GM18868 (cell line): ENCODE measurements around the gene RAP1A.

ENCODE experiments used
- ATAC-seq: cut with Tn5 transposase; IDR thresholded peaks from one replicate; pipeline ENCODE4 v1.9.1; 2021; ENCODE audit warnings: mild to moderate bottlenecking, moderate library complexity; ENCODE audit not compliant: unreplicated experiment

Gene RAP1A

DNA sequence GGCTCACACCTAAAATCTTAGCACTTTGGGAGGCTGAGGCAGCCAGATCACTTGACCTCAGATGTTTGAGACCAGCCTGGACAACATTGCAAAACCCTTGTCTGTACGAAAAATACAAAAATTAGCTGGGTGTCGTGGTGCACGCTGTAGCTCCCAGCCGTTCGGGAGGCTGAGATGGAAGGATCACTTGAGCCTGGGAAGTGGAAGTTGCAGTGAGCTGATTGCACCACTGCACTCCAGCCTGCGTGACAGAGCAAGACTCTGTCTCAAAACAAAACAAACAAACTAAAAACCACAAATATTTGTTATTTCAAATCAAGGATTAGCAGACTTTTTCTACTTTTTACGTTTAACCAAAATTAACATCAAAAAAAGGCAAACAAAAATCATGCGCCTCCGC is 88.3 kb downstream of the RAP1A start:
- no peak for ATAC-seq

DNA sequence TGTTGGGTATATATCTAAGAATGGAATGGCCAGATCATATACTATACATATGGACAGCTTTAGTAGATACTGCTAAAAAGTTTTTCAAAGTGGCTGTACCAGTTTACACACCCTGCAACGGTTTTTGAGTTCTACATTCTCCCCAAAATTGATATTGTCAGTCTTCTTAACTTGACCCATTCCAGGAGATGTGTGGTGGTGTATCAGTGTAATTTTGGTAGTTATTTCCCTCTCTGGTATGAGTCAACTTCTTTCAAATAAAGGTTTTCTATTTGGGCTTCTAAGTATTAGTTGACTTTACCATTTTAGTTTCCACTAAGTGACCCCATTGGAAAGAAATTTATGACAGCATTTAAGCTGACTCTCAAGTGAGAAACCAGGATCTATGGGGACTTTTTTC is 90.4 kb downstream of the RAP1A start:
- no peak for ATAC-seq

DNA sequence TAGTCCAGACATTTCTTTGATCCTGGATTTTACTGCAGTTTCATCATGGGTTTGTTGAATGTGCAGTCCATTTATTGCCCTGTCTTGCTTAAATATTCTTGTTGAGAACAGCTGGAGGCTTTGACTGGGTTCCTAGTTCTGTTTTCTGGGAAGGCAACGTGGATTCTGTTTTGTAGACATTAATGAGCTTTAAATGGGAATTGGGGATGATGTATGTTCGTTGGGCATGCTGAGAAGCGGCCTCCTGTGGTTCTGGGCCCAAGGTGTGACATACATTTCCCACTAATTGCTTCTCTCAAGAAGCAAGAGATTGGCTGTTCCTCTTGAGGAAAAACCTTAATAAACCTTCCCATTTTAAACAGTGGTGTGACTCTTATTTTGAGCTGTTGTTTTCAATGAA is 96.7 kb downstream of the RAP1A start:
- no peak for ATAC-seq

DNA sequence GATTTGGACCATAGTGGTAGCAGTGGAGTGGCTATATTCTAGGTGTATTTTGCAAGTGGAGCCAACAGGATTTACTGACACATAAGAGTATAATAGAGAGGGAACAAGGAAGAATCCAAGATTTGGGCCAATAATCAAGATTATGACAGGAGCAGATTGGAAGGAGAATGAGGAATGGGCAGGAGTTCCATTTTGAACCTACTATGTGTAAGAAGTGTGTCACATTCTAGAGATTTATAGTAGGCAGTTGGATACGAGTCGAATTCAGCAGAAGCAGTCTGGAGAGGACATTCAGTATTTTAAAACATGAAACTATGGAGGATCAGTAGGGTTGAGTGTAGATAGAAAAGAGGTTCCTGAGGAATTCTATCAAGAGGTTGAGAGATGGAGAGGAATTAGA is 97.9 kb downstream of the RAP1A start:
- no peak for ATAC-seq

DNA sequence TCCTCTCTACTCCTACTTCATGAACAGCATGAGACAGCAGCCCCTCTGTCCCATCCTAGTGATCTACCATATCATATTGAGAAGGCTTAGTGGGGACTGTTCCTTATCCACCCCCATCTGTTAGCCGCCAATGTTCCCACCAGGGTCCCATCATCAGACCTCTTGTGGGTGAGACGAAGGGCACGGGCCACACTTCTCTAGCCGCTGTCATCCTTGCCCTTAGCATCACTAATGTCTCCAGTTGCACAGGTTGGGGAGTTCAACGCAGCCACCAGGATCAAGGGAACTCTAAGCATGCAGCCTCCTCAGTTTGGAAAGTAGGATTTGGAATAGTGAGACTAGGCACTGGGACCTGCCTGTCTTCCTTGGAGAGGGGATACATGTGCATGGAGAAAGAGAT is 99.5 kb downstream of the RAP1A start:
- no peak for ATAC-seq

DNA sequence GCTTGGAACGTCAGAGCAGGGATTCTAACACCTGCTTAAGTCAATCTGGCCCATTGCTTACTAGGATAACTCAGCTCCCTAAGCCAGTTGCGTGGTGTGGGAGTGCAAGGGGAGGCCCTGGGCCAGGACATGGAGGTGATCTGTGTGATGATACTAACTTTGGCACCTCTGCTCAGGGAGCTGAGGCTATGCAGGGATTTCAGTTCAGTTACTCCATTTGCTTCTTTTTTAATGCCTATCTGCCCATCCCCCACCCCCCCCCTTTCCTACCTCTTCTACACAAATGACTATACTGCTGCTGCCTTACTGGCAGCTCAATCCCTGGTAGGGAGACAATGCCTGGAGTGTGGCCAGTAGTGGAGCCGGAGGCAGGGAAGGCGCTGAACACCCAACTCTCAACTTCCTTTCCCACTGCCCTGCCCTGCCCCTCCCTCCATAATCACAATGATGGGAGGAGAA is 100.1 kb downstream of the RAP1A start:
- no peak for ATAC-seq

DNA sequence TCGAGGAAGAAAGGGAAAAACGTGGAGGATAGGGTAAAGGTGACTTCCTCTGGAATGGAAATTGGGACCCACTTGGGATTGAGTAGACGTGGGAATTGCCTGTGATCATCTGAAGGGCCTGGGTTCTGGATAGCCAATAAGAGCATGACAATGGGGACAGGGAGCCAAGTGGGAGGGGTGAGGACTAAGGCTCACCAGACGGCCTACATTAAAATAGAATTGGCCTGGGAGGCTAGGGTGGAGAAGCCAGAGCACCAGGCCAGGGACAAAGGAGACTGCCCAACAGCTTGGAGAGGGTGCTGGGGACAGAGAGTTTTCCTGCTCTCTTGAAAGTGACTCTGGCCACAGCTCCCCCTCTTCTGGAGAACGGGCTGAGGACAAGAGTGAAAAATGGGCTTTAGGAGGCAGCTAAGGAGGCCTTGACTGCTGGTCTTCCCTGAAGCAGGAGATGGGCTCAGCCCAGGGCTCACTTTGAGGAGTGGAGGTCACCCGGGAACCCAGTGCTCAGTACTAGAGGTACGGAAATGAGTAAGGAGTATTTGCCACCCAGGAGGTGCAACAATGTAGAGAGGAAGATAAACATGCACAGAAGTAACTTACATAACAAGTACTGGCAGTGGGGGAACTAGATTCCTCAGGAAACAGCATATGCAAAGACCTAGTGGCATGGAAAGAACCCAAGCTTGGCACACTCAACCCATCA is 100.8 kb downstream of the RAP1A start:
- no peak for ATAC-seq

DNA sequence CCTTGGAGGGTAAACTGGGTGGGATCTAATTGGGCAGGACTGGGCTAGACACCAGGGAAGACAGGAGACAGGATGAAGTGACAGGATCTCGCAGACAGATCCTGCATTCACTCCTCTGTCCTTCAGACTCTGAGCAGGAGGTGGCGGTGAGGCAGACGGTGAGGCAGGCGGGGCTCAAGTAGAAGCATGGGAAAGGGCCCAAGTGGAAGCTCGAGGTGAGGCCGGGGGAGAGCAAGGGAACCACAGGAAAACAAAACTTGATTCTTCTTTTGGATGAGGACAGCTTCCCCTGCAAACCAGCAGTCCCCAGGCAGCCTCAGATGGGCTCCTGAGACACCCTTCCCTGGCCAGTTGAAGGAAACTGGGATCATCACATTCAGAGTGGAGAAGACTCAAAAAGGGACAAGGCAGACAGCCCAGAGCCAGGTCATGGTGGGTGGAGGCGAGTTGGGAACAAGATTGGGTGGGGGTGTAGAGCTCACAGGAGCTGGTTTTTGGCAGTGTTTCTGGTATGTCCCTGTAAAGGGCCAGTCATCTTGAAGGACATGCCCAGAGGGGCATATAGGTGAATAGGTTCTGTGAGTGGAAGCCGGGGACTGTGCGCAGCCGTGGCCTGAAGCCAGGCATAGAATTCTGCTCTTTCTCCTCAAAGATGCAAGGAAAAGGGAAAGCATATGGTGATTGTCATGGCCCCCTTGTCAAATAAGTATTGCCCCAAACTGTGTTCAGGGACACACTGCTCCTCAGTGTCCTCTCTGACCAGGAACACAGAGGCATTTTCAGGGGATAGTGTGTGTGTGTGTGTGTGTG is 101.6 kb downstream of the RAP1A start:
- ATAC-seq = no peak

DNA sequence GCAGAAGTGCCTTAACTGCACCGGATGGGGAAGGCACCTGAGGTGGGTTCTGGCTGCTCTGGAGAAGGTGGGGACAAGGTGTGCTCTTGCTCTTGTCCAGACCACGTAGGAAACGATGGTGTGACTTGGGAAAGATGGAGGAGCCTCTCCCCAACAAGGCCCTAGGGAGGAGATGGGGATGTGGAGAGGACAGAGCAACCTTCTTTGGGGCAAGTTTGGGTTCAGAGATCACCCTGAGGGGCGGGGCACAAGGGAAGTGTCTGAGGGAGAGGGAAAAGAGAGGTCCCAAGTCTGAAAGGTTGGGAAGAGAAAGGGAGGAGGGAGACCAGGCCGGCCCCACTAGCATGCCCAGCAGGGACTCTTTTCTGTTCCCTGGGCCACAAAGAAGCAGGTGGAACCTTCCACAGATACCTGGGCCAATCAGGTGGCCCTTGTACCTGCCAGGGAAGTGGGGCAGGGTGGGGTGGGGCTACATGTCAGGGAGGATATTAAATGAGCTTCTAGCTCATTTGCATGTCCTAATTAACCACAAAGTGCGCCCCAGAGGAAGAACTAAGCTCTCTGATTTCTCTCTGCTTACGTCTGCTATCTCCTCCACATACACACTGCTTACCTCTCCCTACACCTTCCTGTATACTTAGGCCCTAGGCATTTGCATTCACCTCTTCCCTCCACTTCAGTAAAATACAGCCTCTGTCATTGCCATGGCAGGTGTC is 103.7 kb downstream of the RAP1A start:
- ATAC-seq = no peak

DNA sequence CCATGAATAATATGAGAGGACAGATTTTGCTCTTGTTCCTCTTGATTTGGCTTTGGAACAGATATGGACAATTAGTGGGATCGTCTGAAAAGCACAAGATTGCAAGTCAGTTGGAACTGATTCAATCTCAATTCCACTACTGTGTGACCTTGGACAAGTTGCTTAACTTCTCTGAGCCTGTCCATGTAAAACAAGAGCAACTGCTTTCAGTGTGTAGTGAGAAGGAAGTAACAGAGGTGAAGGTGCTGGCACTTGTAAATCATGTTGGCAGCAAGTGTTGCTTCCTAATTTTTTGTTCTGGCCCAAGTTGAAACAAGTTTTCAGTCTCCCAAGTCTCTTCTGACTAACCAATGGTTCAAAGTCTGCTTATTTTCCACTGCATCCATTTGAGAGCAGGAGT is 104.3 kb downstream of the RAP1A start:
- no peak for ATAC-seq

DNA sequence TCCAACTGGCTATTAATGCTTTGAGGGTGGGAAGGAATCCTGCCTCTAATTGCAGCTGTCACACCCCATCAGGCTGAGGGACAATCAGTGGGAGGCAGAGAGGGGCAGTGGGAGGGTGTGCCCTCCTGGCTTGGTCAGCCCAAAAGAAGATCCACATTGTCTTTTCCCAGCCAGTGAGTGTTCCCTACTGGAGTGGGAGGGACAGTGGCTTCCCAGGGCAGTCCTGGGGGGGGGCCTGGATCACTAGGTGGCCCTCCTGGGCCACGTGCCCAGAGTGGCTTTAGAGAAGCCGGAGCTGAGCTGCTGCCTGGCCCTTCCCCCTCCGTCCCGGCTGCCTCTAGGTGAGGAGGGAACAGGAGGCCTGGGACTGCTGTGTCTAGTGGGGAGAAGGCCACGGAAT is 105.6 kb downstream of the RAP1A start:
- ATAC-seq = no peak

DNA sequence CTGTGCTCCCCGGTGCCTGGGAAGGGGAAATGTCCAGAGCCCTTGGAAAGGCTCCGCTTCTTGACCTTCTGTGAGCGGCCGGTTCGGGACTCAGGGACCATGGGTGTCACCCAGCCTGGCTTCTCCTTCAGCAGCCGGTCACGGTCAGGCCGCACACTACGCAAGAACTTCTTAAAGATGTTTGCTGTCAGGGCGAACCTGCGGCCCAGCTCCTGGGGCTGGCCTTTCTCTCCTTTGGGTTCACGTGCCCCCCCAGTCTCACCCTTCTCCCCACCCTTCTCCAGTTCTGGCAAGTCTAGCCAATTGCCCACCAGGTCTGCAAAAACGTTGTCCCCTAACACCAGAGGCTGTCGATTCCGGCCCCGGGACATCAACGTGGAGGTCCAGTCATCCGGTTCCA is 107.5 kb downstream of the RAP1A start:
- no peak for ATAC-seq

DNA sequence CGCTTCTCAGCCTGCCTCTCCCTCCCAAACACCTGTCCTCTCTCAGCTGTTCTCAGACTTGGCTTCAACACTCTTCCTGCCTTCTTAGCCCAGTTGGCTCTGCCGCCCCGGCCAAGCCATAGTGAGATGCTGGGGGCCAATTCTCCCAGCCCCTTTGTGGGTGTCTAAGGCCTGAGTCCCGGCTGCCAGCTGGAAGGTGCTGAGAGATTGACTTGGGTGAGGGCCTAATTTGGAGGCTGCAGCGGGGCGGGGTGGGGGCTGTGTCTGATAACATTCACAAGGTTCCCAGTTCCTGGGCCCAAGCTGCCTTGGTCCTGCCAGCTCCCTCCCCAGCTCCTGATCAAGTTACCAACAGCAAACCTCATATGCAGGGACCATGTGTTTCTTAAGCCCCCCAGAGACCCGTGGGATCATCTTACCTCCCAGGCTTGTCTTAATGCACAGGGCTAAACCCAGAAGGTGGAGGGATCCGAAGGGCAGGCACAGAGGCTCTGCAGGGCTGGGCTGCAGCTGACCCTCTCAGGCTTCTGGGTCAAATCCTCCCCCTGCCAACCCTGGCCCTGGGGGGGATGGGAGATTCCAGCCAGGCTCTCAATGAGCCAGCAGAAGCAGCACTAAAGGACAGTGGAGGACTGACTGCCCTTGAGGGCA is 109.8 kb downstream of the RAP1A start:
- no peak for ATAC-seq

DNA sequence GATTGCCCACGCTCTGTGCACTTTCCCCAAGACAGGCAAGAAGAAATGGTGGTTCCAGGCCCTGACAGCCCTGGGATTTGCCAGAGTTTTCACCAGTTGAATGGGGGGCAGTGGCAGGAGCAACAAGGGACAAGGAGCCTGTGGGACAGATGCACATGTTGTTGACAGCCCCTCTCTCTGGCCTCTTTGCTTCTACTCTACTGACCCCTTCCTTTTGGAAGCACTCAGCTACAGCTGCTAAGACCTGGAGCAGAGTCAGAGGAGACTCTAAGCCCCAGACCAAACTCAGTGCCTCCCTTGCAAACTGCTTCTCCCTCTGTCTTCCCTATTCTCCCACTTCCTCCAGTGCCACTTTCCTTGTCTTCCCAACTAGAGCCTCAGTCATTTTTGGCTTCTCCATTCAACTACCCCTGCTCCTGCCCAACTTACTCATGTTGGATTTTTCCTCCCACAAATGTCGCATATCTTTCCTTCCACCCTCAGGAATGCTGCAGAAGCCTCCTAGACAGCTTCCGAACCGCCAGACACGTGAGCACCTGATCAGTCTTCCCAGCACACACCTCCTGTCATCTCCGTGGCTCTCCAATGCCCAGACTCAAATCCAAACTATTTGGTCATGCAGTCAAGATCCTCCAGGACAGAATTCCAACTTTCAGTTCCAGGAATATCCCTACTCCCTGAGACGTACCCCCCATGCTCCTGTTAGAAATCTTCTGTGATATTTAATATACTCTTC is 110.5 kb downstream of the RAP1A start:
- ATAC-seq = no peak

DNA sequence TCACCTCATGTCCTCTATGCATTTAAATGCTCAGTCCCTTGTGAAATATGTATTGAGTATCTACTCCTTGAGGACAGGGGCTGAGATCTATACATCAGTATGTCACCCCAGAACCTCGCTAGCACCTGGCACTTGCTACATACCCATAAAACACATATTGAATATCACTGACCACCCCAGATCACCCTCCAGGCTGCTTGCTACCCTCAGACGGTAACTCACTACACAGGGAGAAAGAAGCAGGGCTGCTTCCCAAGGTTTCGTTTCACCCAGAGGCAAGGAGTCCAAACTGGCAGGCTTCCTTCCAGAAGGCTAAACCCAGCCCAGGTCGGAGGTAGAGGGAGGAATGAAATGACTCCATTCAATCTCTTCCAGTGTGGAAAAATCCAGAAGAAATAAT is 111.1 kb downstream of the RAP1A start:
- no peak for ATAC-seq

DNA sequence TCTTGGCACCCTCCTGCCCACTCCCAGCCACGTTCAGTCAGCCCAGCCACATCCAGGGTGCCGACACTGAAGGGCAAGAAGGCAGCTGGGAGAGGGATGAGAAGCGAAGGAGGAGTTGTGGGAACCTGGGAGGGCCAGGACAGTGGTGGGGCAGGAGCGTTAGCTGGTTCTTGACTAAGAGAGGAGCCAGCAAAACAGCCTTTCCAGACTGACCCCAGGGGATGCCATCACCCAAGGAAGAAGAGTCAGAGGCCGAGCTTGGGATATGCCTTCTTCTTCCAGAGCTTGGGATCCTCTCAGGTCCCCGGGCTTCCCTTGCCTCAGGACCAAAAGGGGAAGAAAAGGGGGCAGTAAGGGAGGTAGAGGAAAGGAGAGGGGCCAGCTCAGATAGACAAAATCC is 112.4 kb downstream of the RAP1A start:
- ATAC-seq = no peak

DNA sequence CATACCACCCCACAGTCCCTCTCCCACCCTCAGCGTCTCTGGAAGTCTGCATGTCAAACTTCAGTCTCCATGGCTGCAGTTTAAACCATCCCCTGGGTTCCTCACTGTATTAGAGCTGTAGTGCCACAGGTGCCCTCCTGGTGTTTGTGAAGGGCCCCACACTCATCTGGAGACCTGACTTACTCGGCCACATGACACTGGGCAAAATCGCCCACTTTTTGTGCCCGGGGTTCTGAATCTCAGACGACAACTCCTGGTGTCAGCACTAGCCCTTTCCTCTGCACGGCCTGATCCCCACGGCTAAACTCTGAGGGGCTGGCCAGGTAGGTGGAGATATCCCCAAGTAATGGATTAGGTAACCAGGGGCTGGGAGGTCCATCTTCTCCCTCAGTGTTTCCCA is 113.1 kb downstream of the RAP1A start:
- ATAC-seq = no peak

DNA sequence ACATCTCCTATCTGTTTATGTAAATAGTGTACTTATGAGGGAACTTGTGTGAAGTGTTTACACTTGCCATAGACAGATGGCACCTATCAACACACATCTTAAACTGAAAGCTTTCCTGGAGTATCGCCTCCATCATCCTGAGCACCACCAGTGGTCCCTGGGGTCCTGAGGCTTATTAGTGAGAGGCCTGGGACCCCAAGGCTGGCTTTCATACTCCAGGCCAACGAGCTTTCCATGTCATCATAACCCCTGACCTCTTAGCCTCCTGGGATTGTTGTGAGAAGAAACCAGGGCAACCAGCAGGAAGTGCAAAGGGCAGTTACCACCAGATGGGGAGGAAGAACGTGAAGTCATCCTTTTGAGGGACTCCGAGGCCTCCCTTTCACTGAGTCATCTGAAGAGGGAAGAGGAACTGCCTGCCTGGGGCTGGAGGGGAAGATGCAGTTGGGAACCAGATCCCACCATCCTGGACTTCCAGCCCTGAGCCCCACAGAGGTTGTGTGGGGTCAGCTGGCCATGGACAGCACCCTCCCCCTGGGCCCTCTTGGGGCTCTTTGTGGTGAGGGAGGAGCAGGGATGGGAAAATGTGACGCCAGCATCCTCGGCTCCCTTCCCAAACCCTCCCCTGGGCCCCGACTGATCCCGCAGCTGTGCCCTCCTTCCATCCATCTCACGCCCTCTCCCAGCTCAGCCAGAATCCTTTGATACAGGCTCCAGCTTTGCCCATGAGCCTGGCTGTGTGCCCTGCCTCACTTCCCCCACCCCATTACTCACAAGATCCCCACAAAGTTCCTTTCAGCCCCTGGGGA is 113.8 kb downstream of the RAP1A start:
- ATAC-seq = no peak

DNA sequence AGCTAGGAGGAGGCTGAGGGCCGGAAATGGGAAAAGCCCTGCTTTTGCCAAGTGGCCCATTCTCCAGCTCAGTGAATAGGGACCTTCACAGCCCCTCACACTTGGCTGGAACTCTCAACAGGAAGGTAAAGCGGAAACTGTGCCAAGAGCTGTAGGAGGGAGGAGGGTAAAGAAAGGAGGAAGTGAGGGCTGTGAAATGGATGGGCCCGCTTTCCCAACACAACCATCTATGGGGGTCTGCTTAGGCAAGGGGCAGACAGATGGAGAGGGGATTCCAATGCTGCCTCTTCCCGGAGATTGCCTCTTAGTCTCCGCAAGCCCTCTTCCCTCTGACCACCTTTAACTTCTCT is 114.4 kb downstream of the RAP1A start:
- ATAC-seq = no peak

DNA sequence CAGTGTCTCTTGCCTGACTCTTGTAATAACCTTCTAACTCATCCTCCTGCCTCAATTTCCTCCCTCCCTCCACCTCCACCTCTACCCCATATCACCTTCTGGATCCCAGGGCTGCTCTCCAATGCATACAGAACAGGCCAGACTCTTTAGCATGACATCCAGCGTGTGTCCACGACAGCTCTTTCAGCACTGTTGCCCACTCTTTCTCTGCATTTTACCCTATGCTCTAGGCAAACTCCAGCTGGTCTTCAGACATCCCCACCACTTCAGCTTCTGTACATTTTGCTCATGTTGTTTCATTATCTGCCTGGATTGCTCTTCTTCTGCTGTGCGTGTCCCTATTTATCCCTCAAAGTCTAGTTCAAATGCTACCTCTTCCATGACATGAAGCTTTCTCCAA is 114.8 kb downstream of the RAP1A start:
- ATAC-seq = no peak
